SK-N-SH treated with all-trans-retinoic acid at 6 μM for 48 hours (cell line): Measurements from ENCODE around the gene WDSUB1.

ENCODE experiments used
- ATAC-seq: fragments of 200-7000 bp; cut with Tn5 transposase; 3 replicates; pipeline ENCODE4 v1.9.1; 2020; ENCODE audit warnings: mild to moderate bottlenecking, moderate library complexity
- ARNTL ChIP-seq: fragments of 450-650 bp; formaldehyde crosslinking; IDR thresholded peaks from 2 replicates; pipeline ENCODE4 v1.5.0; 2020; ENCODE audit warnings: low read depth, mild to moderate bottlenecking, moderate library complexity, borderline replicate concordance
- CSDC2 ChIP-seq: fragments of 250-450 bp; sonication (Bioruptor Pico); IDR thresholded peaks from 2 replicates; pipeline ENCODE4 v1.5.0; 2020; ENCODE audit warnings: mild to moderate bottlenecking, moderate library complexity
- CSRNP3 ChIP-seq: fragments of 250-450 bp; sonication (Bioruptor Pico); IDR thresholded peaks from 2 replicates; pipeline ENCODE4 v1.5.1; 2021; ENCODE audit warnings: mild to moderate bottlenecking, moderate library complexity
- ESRRG ChIP-seq: fragments of 250-450 bp; sonication (Bioruptor Pico); IDR thresholded peaks from 2 replicates; pipeline ENCODE4 v1.6.1; 2021; ENCODE audit warnings: mild to moderate bottlenecking
- GLIS3 ChIP-seq: fragments of 250-450 bp; sonication (Bioruptor Pico); IDR thresholded peaks from 2 replicates; pipeline ENCODE4 v1.5.0; 2020; ENCODE audit warnings: mild to moderate bottlenecking, moderate library complexity
- ISL1 ChIP-seq: fragments of 250-450 bp; sonication (Bioruptor Pico); IDR thresholded peaks from 2 replicates; pipeline ENCODE4 v2.1.2; 2022; ENCODE audit warnings: mild to moderate bottlenecking, moderate library complexity
- OSR1 ChIP-seq: fragments of 250-450 bp; sonication (Bioruptor Pico); IDR thresholded peaks from 2 replicates; pipeline ENCODE4 v1.8.0; 2022; ENCODE audit warnings: moderate library complexity, mild to moderate bottlenecking, inconsistent platforms
- PATZ1 ChIP-seq: fragments of 250-450 bp; sonication (Bioruptor Pico); IDR thresholded peaks from 2 replicates; pipeline ENCODE4 v1.8.0; 2020; ENCODE audit warnings: mild to moderate bottlenecking, moderate library complexity, borderline replicate concordance
- PPARA ChIP-seq: fragments of 250-450 bp; sonication (Bioruptor Pico); IDR thresholded peaks from 2 replicates; pipeline ENCODE4 v1.5.0; 2020; ENCODE audit warnings: mild to moderate bottlenecking, borderline replicate concordance
- RARB ChIP-seq: fragments of 250-450 bp; sonication (Bioruptor Pico); IDR thresholded peaks from 2 replicates; pipeline ENCODE4 v1.8.0; 2021; ENCODE audit warnings: mild to moderate bottlenecking, moderate library complexity
- SNAI2 ChIP-seq: fragments of 250-450 bp; sonication (Bioruptor Pico); IDR thresholded peaks from 2 replicates; pipeline ENCODE4 v1.5.0; 2020; ENCODE audit warnings: mild to moderate bottlenecking, moderate library complexity
- TCF4 ChIP-seq: fragments of 250-450 bp; sonication (Bioruptor Pico); IDR thresholded peaks from 2 replicates; pipeline ENCODE4 v1.8.0; 2021; ENCODE audit warnings: mild to moderate bottlenecking, moderate library complexity, borderline replicate concordance
- TOX ChIP-seq: fragments of 250-450 bp; sonication (Bioruptor Pico); IDR thresholded peaks from 2 replicates; pipeline ENCODE4 v1.8.0; 2021; ENCODE audit warnings: mild to moderate bottlenecking, moderate library complexity, borderline replicate concordance
- TSHZ2 ChIP-seq: fragments of 250-450 bp; sonication (Bioruptor Pico); IDR thresholded peaks from 2 replicates; pipeline ENCODE4 v1.5.0; 2020; ENCODE audit warnings: mild to moderate bottlenecking, moderate library complexity
- ZC3H10 ChIP-seq: fragments of 250-450 bp; sonication (Bioruptor Pico); IDR thresholded peaks from 2 replicates; pipeline ENCODE4 v1.5.1; 2021; ENCODE audit warnings: mild to moderate bottlenecking, moderate library complexity
- ZFP30 ChIP-seq: fragments of 450-650 bp; formaldehyde crosslinking; IDR thresholded peaks from 2 replicates; pipeline ENCODE4 v1.5.0; 2022; ENCODE audit warnings: mild to moderate bottlenecking, moderate library complexity
- ZNF70 ChIP-seq: fragments of 450-650 bp; formaldehyde crosslinking; IDR thresholded peaks from 2 replicates; pipeline ENCODE4 v1.5.0; 2020; ENCODE audit warnings: mild to moderate bottlenecking, moderate library complexity
- ZNF8 ChIP-seq: fragments of 450-650 bp; formaldehyde crosslinking; IDR thresholded peaks from 2 replicates; pipeline ENCODE4 v1.5.0; 2020; ENCODE audit warnings: mild to moderate bottlenecking, moderate library complexity

The WDSUB1 gene

GRCh38 chr2:159213296-159213695, 73.2 kb downstream of the WDSUB1 start:
- ATAC-seq: no peak
- TF ChIP-seq GLIS3 (CRISPR knock-in tag) (no peak), ZNF70 (CRISPR knock-in tag) (no peak), RARB (CRISPR knock-in tag) (no peak)

- no peak for ATAC-seq
- TF ChIP-seq ZFP30 (CRISPR knock-in tag) (no peak), SNAI2 (CRISPR knock-in tag) (no peak), CSRNP3 (CRISPR knock-in tag) (no peak), ZNF8 (no peak), PPARA (CRISPR knock-in tag) (no peak), CSDC2 (CRISPR knock-in tag) (no peak), TSHZ2 (CRISPR knock-in tag) (no peak), ZC3H10 (no peak), GLIS3 (CRISPR knock-in tag) (no peak), RARB (CRISPR knock-in tag) (no peak), TOX (CRISPR knock-in tag) (no peak), PATZ1 (no peak), ESRRG (CRISPR knock-in tag) (no peak)
These were observed 74.8 kb downstream of the WDSUB1 start for GRCh38 chr2:159211447-159212396.

- no peak for ATAC-seq
- TF ChIP-seq ISL1 (CRISPR knock-in tag) (no peak), CSRNP3 (CRISPR knock-in tag) (no peak), OSR1 (CRISPR knock-in tag) (no peak)
These were observed 76.9 kb downstream of the WDSUB1 start for GRCh38 chr2:159209341-159210306.

GRCh38 chr2:159208438-159208837, 78.1 kb downstream of the WDSUB1 start:
- TF ChIP-seq CSRNP3 (CRISPR knock-in tag) (no peak), ZNF8 (no peak), SNAI2 (CRISPR knock-in tag) (no peak), ZFP30 (CRISPR knock-in tag) (no peak), CSDC2 (CRISPR knock-in tag) (no peak), TCF4 (no peak), PATZ1 (no peak), OSR1 (CRISPR knock-in tag) (no peak), ESRRG (CRISPR knock-in tag) (no peak), ARNTL (CRISPR knock-in tag) (no peak), GLIS3 (CRISPR knock-in tag) (no peak), ZC3H10 (no peak)
- no peak for ATAC-seq
